ENCODE data around the gene C4BPB. TPM values are rescaled to one million over a fixed set of nuclear protein-coding genes. Genes with fewer than 3 reads are reported as not detected.

Gene C4BPB
- polyA plus RNA-seq, 1 experiment, result not detected

- CTCF ChIA-PET, result no interaction called here
These were observed 20.3 kb downstream of the C4BPB start for GRCh38 chr1:207109004-207109403.

GRCh38 chr1:207112616-207113296 lies 24.1 kb downstream of the C4BPB start:
- Histone ChIP-seq H3K4me3 (ENCODE audit: low read depth, low read length) (no peak overlapping the region), H3K27ac (ENCODE audit: low read depth, low read length) (no peak overlapping the region), H3K9me3 (ENCODE audit: control insufficient read depth, insufficient read depth, low read length) (no peaks in the 10 kb centered on the region), H3K27me3 (ENCODE audit: control insufficient read depth, insufficient read depth, low read length) (no peaks in the 10 kb centered on the region)
- POLR2A ChIA-PET, result no interaction called here
- TF ChIP-seq CTCF (IDR thresholded peaks at IDR 0.05; ENCODE audit: low read depth, low read length), result no peak
- no peak for DNase-seq (ENCODE audit: low read depth, low spot score)
- CTCF ChIA-PET, result no interaction called here

More at GRCh38 chr1:207109004-207109403, 20.3 kb downstream of the C4BPB start:
- TF ChIP-seq CTCF (IDR thresholded peaks at IDR 0.05; ENCODE audit: low read depth, low read length), result no peak
- no peak overlapping the region for H3K4me3 ChIP-seq (ENCODE audit: low read depth, low read length)
- DNase-seq (ENCODE audit: low read depth, low spot score), result no peak
- no peaks in the 10 kb centered on the region for H3K9me3 ChIP-seq (ENCODE audit: control insufficient read depth, insufficient read depth, low read length)
- H3K27ac ChIP-seq (ENCODE audit: low read depth, low read length), result no peak overlapping the region
- POLR2A ChIA-PET, result no interaction called here
- H3K27me3 ChIP-seq (ENCODE audit: control insufficient read depth, insufficient read depth, low read length), result peaks cover 3% of the 10 kb centered on the region

- no peak for TF ChIP-seq CTCF (IDR thresholded peaks at IDR 0.05; ENCODE audit: low read depth, low read length)
- no peak overlapping the region for H3K4me3 ChIP-seq (ENCODE audit: low read depth, low read length)
- no peak for DNase-seq (ENCODE audit: low read depth, low spot score)
- POLR2A ChIA-PET, result no interaction called here
- no peaks in the 10 kb centered on the region for H3K27me3 ChIP-seq (ENCODE audit: control insufficient read depth, insufficient read depth, low read length)
- CTCF ChIA-PET, result interaction anchor here (0.6 kb wide), 1 partner anchor 709 kb away, joined by 3 read pairs; no protein-coding TSS in a partner anchor
- no peaks in the 10 kb centered on the region for H3K9me3 ChIP-seq (ENCODE audit: control insufficient read depth, insufficient read depth, low read length)
- H3K27ac ChIP-seq (ENCODE audit: low read depth, low read length), result no peak overlapping the region
These were observed 26.6 kb downstream of the C4BPB start for GRCh38 chr1:207115269-207115668.

GRCh38 chr1:207124389-207124788 lies 35.7 kb downstream of the C4BPB start:
- TF ChIP-seq CTCF (IDR thresholded peaks at IDR 0.05; ENCODE audit: low read depth, low read length), result no peak
- Histone ChIP-seq H3K27ac (ENCODE audit: low read depth, low read length) (no peak overlapping the region), H3K27me3 (ENCODE audit: control insufficient read depth, insufficient read depth, low read length) (no peaks in the 10 kb centered on the region), H3K4me3 (ENCODE audit: low read depth, low read length) (no peak overlapping the region), H3K9me3 (ENCODE audit: control insufficient read depth, insufficient read depth, low read length) (no peaks in the 10 kb centered on the region)
- ChIA-PET POLR2A (no interaction called here), CTCF (no interaction called here)
- DNase-seq (ENCODE audit: low read depth, low spot score), result no peak

GRCh38 chr1:207128336-207128921 lies 39.8 kb downstream of the C4BPB start:
- no peak overlapping the region for H3K4me3 ChIP-seq (ENCODE audit: low read depth, low read length)
- TF ChIP-seq CTCF (IDR thresholded peaks at IDR 0.05; ENCODE audit: low read depth, low read length), result no peak
- no peaks in the 10 kb centered on the region for H3K9me3 ChIP-seq (ENCODE audit: control insufficient read depth, insufficient read depth, low read length)
- CTCF ChIA-PET, result interaction anchor here (0.6 kb wide), 1 partner anchor 584 kb away, joined by 3 read pairs; no protein-coding TSS in a partner anchor
- H3K27me3 ChIP-seq (ENCODE audit: control insufficient read depth, insufficient read depth, low read length), result no peaks in the 10 kb centered on the region
- no peak for DNase-seq (ENCODE audit: low read depth, low spot score)
- H3K27ac ChIP-seq (ENCODE audit: low read depth, low read length), result no peak overlapping the region
- POLR2A ChIA-PET, result no interaction called here

Data from AG04450 (cell line).